ENCODE measurements around the gene SSH2.
"Not testable (repeated sequence)": the region's sequence is repeated elsewhere in the genome, so short reads cannot be mapped to it uniquely, and the experiment has no call there.

SSH2 gene

DNA sequence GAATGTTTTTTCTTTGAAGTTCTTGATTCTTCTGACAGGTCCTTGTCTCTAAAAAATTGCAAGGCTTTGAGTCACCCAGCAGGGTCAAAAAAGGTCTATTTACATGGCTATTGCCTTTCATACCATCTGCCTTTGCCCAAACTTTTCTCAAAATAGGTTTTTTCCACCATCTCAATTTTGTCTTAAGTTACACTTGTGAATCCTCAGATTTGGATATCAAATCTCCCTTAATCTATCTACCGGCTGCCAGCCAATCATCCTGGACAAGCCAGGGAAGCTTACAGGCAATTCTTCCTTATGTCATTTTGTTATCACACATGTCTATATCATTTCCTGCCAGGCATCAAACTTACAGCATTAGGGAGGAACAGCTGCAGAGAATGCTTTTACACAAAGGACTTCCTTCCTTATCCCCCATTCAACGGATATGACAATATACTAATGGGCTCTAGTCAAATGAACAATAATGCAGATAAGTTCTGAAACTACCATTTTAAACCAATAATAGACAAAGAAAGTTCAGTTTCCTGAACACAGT, 203.2 kb downstream of the SSH2 start:
- peaks cover 8% of the 10 kb centered on the region; the same call in 1 of the 2 replicates for H3K4me1 ChIP-seq (ENCODE audit: control insufficient read depth, insufficient read depth, low read length)
- POLR2A ChIA-PET = interaction anchor here (1.1 kb wide), 1 partner anchor 87 kb away, joined by 4 read pairs; no protein-coding TSS in a partner anchor
- no peaks in the 10 kb centered on the region for H3K36me3 ChIP-seq (ENCODE audit: control insufficient read depth in 2 of 2, insufficient read depth in 1 of 2, low read length in 2 of 2)
- no peak overlapping the region for H3K27ac ChIP-seq (ENCODE audit: extremely low read depth, low read depth, low read length)
- CTCF ChIA-PET = interaction anchor here (1.2 to 1.3 kb wide), 3 partner anchors 28 to 204 kb away, joined by 3 read pairs; no protein-coding TSS in a partner anchor
- H3K4me3 ChIP-seq (ENCODE audit: low read depth, low read length) = no peak overlapping the region
- 0 out of 2 replicates have a peak, but pooled peaks cover 2% of the 10 kb centered on the region for H3K9me3 ChIP-seq (ENCODE audit: control insufficient read depth, insufficient read depth, low read depth, low read length)
- TF ChIP-seq ZNF354C (tag by site-specific recombination; IDR thresholded peaks at IDR 0.05; ENCODE audit: borderline replicate concordance, low read depth) = no peak
- TF ChIP-seq ZNF114 (tag by site-specific recombination; IDR thresholded peaks at IDR 0.05) = no peak
- no peak for TF ChIP-seq ZNF654 (tag by site-specific recombination; IDR thresholded peaks at IDR 0.05; ENCODE audit: low read depth)
- TF ChIP-seq ZNF76 (tag by site-specific recombination; IDR thresholded peaks at IDR 0.05; ENCODE audit: borderline replicate concordance, low read depth) = no peak
- no peak for TF ChIP-seq ZNF639 (tag by site-specific recombination; IDR thresholded peaks at IDR 0.05)
- no peak for TF ChIP-seq ZNF184 (tag by site-specific recombination; IDR thresholded peaks at IDR 0.05)
- TF ChIP-seq KLF16 (tag by site-specific recombination; IDR thresholded peaks at IDR 0.05) = no peak
- no peak for TF ChIP-seq GLIS1 (tag by site-specific recombination; IDR thresholded peaks at IDR 0.05)
- TF ChIP-seq ZNF600 (tag by site-specific recombination; IDR thresholded peaks at IDR 0.05) = no peak
- no peak for TF ChIP-seq IKZF3 (tag by site-specific recombination; IDR thresholded peaks at IDR 0.05)
- TF ChIP-seq ZNF677 (tag by site-specific recombination; IDR thresholded peaks at IDR 0.05) = no peak
- no peak for TF ChIP-seq ZNF529 (tag by site-specific recombination; IDR thresholded peaks at IDR 0.05; ENCODE audit: insufficient replicate concordance)
- TF ChIP-seq ZNF626 (tag by site-specific recombination; IDR thresholded peaks at IDR 0.05) = no peak
- TF ChIP-seq ZNF221 (tag by site-specific recombination; IDR thresholded peaks at IDR 0.05; ENCODE audit: borderline replicate concordance) = no peak
- TF ChIP-seq YY1 (tag by site-specific recombination; IDR thresholded peaks at IDR 0.05) = no peak
- TF ChIP-seq MZF1 (tag by site-specific recombination; IDR thresholded peaks at IDR 0.05; ENCODE audit: borderline replicate concordance) = no peak
- no peak for TF ChIP-seq ZNF132 (tag by site-specific recombination; IDR thresholded peaks at IDR 0.05; ENCODE audit: borderline replicate concordance)

DNA sequence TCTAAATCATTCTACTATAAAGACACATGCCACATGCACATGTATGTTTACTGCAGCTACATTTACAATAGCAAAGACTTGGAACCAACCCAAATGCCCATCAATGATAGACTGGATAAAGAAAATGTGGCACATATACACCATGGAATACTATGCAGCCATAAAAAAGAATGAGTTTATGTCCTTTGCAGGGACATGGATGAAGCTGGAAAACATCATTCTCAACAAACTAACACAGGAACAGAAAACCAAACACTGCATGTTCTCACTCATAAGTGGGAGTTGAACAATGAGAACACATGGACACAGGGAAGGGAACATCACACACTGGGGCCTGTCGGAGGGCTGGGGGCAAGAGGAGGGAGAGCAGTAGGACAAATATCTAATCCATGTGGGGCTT, 204.6 kb downstream of the SSH2 start:
- H3K27ac ChIP-seq (ENCODE audit: extremely low read depth, low read depth, low read length); CTCF ChIA-PET; H3K4me1 ChIP-seq (ENCODE audit: control insufficient read depth, insufficient read depth, low read length); H3K36me3 ChIP-seq (ENCODE audit: control insufficient read depth in 2 of 2, insufficient read depth in 1 of 2, low read length in 2 of 2); H3K9me3 ChIP-seq (ENCODE audit: control insufficient read depth, insufficient read depth, low read depth, low read length); POLR2A ChIA-PET; H3K4me3 ChIP-seq (ENCODE audit: low read depth, low read length): not testable (repeated sequence)
- TF ChIP-seq ZNF280D (tag by site-specific recombination; IDR thresholded peaks at IDR 0.05) (0 out of 2 replicates have a peak, but pooled peaks have one; percentile 59), ZNF580 (tag by site-specific recombination; IDR thresholded peaks at IDR 0.05) (peak; percentile 77), ZNF146 (tag by site-specific recombination; IDR thresholded peaks at IDR 0.05) (peak; percentile 98)

Data from HEK293 (cell line).